Smooth muscle cell (in vitro differentiated cells): ENCODE measurements around the gene GMEB2. TPM values are rescaled to one million over a fixed set of nuclear protein-coding genes. Genes with fewer than 3 reads are reported as not detected.

Experiments
- DNase-seq: peaks from one replicate; lab custom pipeline; 2025; ENCODE audit not compliant: unreplicated experiment; lab: John Stamatoyannopoulos, UW
- H2AFZ ChIP-seq: fragments of 200-600 bp; sonication (generic); 2 replicates; pipeline ENCODE4 v1.6.0; 2016; ENCODE audit warnings: antibody characterized with exemption, low read depth, mild to moderate bottlenecking
- H3F3A ChIP-seq: fragments of 200-600 bp; sonication (generic); 2 replicates; pipeline ENCODE4 v1.6.0; 2017; ENCODE audit warnings: antibody characterized with exemption, low read depth
- H3K27ac ChIP-seq: fragments of 200-600 bp; sonication (generic); 2 replicates; pipeline ENCODE4 v1.5.1; 2016; ENCODE audit warnings: low read depth, mild to moderate bottlenecking
- H3K27me3 ChIP-seq: fragments of 200-600 bp; sonication (generic); 2 replicates; pipeline ENCODE4 v1.6.1; 2016; ENCODE audit warnings: low read depth, mild to moderate bottlenecking
- H3K36me3 ChIP-seq: fragments of 200-600 bp; sonication (generic); 2 replicates; pipeline ENCODE4 v1.5.1; 2016; ENCODE audit warnings: low read depth
- H3K4me1 ChIP-seq: fragments of 200-600 bp; sonication (generic); 2 replicates; pipeline ENCODE4 v1.5.1; 2016; ENCODE audit warnings: low read depth
- H3K4me2 ChIP-seq: fragments of 200-600 bp; sonication (generic); 2 replicates; pipeline ENCODE4 v1.6.0; 2016; ENCODE audit warnings: mild to moderate bottlenecking
- H3K4me3 ChIP-seq: fragments of 200-600 bp; sonication (generic); 2 replicates; pipeline ENCODE4 v1.5.1; 2016; ENCODE audit warnings: mild to moderate bottlenecking
- H3K79me2 ChIP-seq: fragments of 200-600 bp; sonication (generic); 2 replicates; pipeline ENCODE4 v1.6.0; 2016; ENCODE audit warnings: low read depth, mild to moderate bottlenecking
- H3K9ac ChIP-seq: fragments of 200-600 bp; sonication (generic); 2 replicates; pipeline ENCODE4 v1.6.0; 2016; ENCODE audit warnings: low read depth
- H3K9me3 ChIP-seq: fragments of 200-600 bp; sonication (generic); replicated peaks from 2 replicates; pipeline ENCODE4 v1.5.1; 2016; ENCODE audit warnings: low read depth
- H4K20me1 ChIP-seq: fragments of 200-600 bp; sonication (generic); 2 replicates; pipeline ENCODE4 v1.6.0; 2016; ENCODE audit warnings: low read depth
- CTCF ChIP-seq: fragments of 200-600 bp; sonication (generic); IDR thresholded peaks from 2 replicates; pipeline ENCODE4 v1.5.1; 2017; ENCODE audit warnings: borderline replicate concordance, mild to moderate bottlenecking, antibody characterized with exemption; ENCODE audit not compliant: insufficient read depth, poor library complexity, severe bottlenecking
- WGBS: methylation state at CpG from one replicate; pipeline ENCODE4 v1.1.7; 2016; ENCODE audit warnings: low lambda C conversion rate; 5-methylcytosine and 5-hydroxymethylcytosine counted together
- polyA plus RNA-seq: library from polyadenylated mRNA; unstranded; fragments of >200 nt; fragmentation: Nextera tagmentation; extraction: Ambion mirVana; gene quantifications from 2 replicates; pipeline ENCODE4 v1.2.1, GENCODE V29; 2016
- total RNA-seq: library from RNA; depleted of rRNA; stranded (reverse); fragments of >200 nt; gene quantifications from 2 replicates; pipeline ENCODE4 v1.2.3, GENCODE V29; 2014

GMEB2 gene
- total and polyA plus RNA-seq, 2 experiments from 2014 or later: 8.9 to 11.3 TPM

GRCh38 chr20:63556873-63557478 lies 69.9 kb downstream of the GMEB2 start:
- Histone ChIP-seq H3K79me2 (no peaks in the 10 kb centered on the region), H2AFZ (no peak overlapping the region), H3K4me3 (no peak overlapping the region), H3K27ac (no peak overlapping the region), H3K4me2 (no peak overlapping the region), H4K20me1 (no peaks in the 10 kb centered on the region), H3K36me3 (no peaks in the 10 kb centered on the region), H3K27me3 (no peaks in the 10 kb centered on the region), H3K9ac (no peak overlapping the region), H3K9me3 (no peaks in the 10 kb centered on the region), H3F3A (peaks cover 18% of the 10 kb centered on the region), H3K4me1 (peaks cover 8% of the 10 kb centered on the region)
- TF ChIP-seq CTCF: no peak
- 83% methylated on average over 19 of the region's 23 CpGs for WGBS
- DNase-seq: no peak

DNA sequence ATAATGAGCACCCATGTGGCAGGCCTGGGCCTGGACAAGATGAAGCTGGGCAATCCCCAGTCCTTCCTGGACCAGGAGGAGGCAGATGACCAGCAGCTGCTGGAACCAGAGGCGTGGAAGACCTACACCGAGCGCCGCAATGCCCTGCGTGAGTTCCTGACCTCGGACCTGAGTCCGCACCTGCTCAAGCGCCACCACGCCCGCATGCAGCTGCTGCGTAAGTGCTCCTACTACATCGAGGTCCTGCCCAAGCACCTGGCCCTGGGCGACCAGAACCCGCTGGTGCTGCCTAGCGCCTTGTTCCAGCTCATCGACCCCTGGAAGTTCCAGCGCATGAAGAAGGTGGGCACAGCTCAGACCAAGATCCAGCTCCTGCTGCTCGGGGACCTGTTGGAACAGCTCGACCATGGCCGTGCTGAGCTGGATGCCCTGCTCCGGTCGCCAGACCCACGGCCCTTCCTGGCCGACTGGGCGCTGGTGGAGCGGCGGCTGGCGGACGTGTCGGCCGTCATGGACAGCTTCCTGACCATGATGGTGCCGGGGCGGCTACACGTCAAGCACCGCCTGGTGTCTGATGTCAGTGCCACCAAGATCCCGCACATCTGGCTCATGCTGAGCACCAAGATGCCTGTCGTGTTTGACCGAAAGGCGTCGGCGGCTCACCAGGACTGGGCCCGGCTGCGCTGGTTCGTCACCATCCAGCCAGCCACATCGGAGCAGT lies 71.1 kb downstream of the GMEB2 start:
- H3K27me3 ChIP-seq: no peaks in the 10 kb centered on the region
- H4K20me1 ChIP-seq: no peaks in the 10 kb centered on the region
- H3K79me2 ChIP-seq: no peaks in the 10 kb centered on the region
- no peak overlapping the region for H3K27ac ChIP-seq
- no peak for DNase-seq
- no peaks in the 10 kb centered on the region for H3K9me3 ChIP-seq
- no peak overlapping the region for H3K9ac ChIP-seq
- no peak overlapping the region for H3K4me3 ChIP-seq
- WGBS: 98% methylated on average over 45 of the region's 45 CpGs
- TF ChIP-seq CTCF: no peak
- H3F3A ChIP-seq: peaks cover 18% of the 10 kb centered on the region
- H3K36me3 ChIP-seq: no peaks in the 10 kb centered on the region
- no peak overlapping the region for H2AFZ ChIP-seq
- no peak overlapping the region for H3K4me2 ChIP-seq
- H3K4me1 ChIP-seq: peaks cover 8% of the 10 kb centered on the region

GRCh38 chr20:63554361-63555278 lies 72.3 kb downstream of the GMEB2 start:
- H3K36me3 ChIP-seq: no peaks in the 10 kb centered on the region
- H3K79me2 ChIP-seq: no peaks in the 10 kb centered on the region
- peaks cover 18% of the 10 kb centered on the region for H3F3A ChIP-seq
- no peaks in the 10 kb centered on the region for H4K20me1 ChIP-seq
- no peak overlapping the region for H2AFZ ChIP-seq
- no peaks in the 10 kb centered on the region for H3K9me3 ChIP-seq
- no peak for TF ChIP-seq CTCF
- WGBS: 74% methylated on average over 33 of the region's 38 CpGs
- no peak overlapping the region for H3K27ac ChIP-seq
- DNase-seq: no peak
- peak overlapping the region; percentile 87 for H3K4me3 ChIP-seq
- H3K4me2 ChIP-seq: peak overlapping the region; percentile 100
- no peaks in the 10 kb centered on the region for H3K27me3 ChIP-seq
- peaks cover 8% of the 10 kb centered on the region for H3K4me1 ChIP-seq
- H3K9ac ChIP-seq: peak overlapping the region; percentile 93
